H9 (cell line): ENCODE measurements around the gene GPC3. TPM values are rescaled to one million over a fixed set of nuclear protein-coding genes. Genes with fewer than 3 reads are reported as not detected.

Experiments used
- DNase-seq: peaks from one replicate; pipeline ENCODE4 v3.0.0-alpha.2; 2017
- H2AFZ ChIP-seq: one replicate; pipeline ENCODE4 v1.6.1; 2013; ENCODE audit warnings: mild to moderate bottlenecking, low read length, control low read depth, moderate library complexity
- H2AK5ac ChIP-seq: 2 replicates; pipeline ENCODE4 v1.6.1; 2013; ENCODE audit warnings: low read length, control low read depth, mixed read lengths; ENCODE audit not compliant: insufficient read length
- H2BK120ac ChIP-seq: one replicate; pipeline ENCODE4 v1.6.1; 2013; ENCODE audit warnings: low read depth, mild to moderate bottlenecking, low read length, control low read depth, inconsistent platforms; ENCODE audit not compliant: poor library complexity, severe bottlenecking
- H2BK12ac ChIP-seq: 2 replicates; pipeline ENCODE4 v1.6.1; 2013; ENCODE audit warnings: low read length, control low read depth, mixed read lengths, low read depth; ENCODE audit not compliant: insufficient read length
- H2BK15ac ChIP-seq: 2 replicates; pipeline ENCODE4 v1.6.1; 2013; ENCODE audit warnings: low read depth, low read length, control low read depth
- H2BK20ac ChIP-seq: one replicate; pipeline ENCODE4 v1.6.1; 2013; ENCODE audit warnings: low read depth, mild to moderate bottlenecking, low read length, control low read depth, inconsistent platforms; ENCODE audit not compliant: poor library complexity, severe bottlenecking
- H2BK5ac ChIP-seq: 2 replicates; pipeline ENCODE4 v1.6.1; 2013; ENCODE audit warnings: low read length, control low read depth, mixed read lengths; ENCODE audit not compliant: insufficient read length
- H3K14ac ChIP-seq: 2 replicates; pipeline ENCODE4 v1.6.1; 2013; ENCODE audit warnings: low read length, control low read depth; ENCODE audit not compliant: insufficient read depth
- H3K18ac ChIP-seq: 2 replicates; pipeline ENCODE4 v1.6.1; 2013; ENCODE audit warnings: low read depth, mild to moderate bottlenecking, mixed read lengths, low read length, control low read depth; ENCODE audit not compliant: insufficient read length
- H3K23ac ChIP-seq: 2 replicates; pipeline ENCODE4 v1.6.1; 2013; ENCODE audit warnings: low read length, control low read depth, mixed read lengths, low read depth; ENCODE audit not compliant: insufficient read length
- H3K23me2 ChIP-seq: 2 replicates; pipeline ENCODE4 v1.6.1; 2013; ENCODE audit warnings: low read depth, mild to moderate bottlenecking, mixed read lengths, low read length, control low read depth; ENCODE audit not compliant: insufficient read length, poor library complexity, severe bottlenecking
- H3K27ac ChIP-seq: 2 replicates; pipeline ENCODE4 v1.5.1; 2013; ENCODE audit warnings: low read length, control low read depth, mixed read lengths, low read depth; ENCODE audit not compliant: insufficient read length
- H3K27me3 ChIP-seq: 2 replicates; pipeline ENCODE4 v1.6.1; 2013; ENCODE audit warnings: low read length, control low read depth, inconsistent platforms; ENCODE audit not compliant: insufficient read depth
- H3K4ac ChIP-seq: 2 replicates; pipeline ENCODE4 v1.6.1; 2013; ENCODE audit warnings: low read depth, mild to moderate bottlenecking, control low read depth, inconsistent platforms, low read length, moderate library complexity
- H3K4me1 ChIP-seq: 2 replicates; pipeline ENCODE4 v1.6.1; 2013; ENCODE audit warnings: low read length, control low read depth, inconsistent platforms; ENCODE audit not compliant: insufficient read depth
- H3K4me2 ChIP-seq: 2 replicates; pipeline ENCODE4 v1.6.1; 2013; ENCODE audit warnings: low read length, control low read depth, mixed read lengths; ENCODE audit not compliant: insufficient read length, insufficient read depth
- H3K56ac ChIP-seq: 2 replicates; pipeline ENCODE4 v1.6.1; 2013; ENCODE audit warnings: low read depth, mild to moderate bottlenecking, mixed read lengths, low read length, control low read depth; ENCODE audit not compliant: insufficient read length
- H3K79me1 ChIP-seq: 2 replicates; pipeline ENCODE4 v1.6.1; 2013; ENCODE audit warnings: low read depth, mild to moderate bottlenecking, moderate library complexity, low read length, control low read depth, inconsistent platforms; ENCODE audit not compliant: insufficient read depth, poor library complexity, severe bottlenecking
- H3K79me2 ChIP-seq: 2 replicates; pipeline ENCODE4 v1.6.1; 2013; ENCODE audit warnings: low read length, control low read depth, inconsistent platforms; ENCODE audit not compliant: insufficient read depth
- H3K9ac ChIP-seq: 2 replicates; pipeline ENCODE4 v1.6.1; 2013; ENCODE audit warnings: low read length, control low read depth, mixed read lengths; ENCODE audit not compliant: insufficient read length; ENCODE audit errors: extremely low read depth
- H3K9me3 ChIP-seq: one replicate; pipeline ENCODE4 v1.6.1; 2013; ENCODE audit warnings: low read depth, low read length, inconsistent platforms; ENCODE audit not compliant: control insufficient read depth
- H3T11ph ChIP-seq: one replicate; pipeline ENCODE4 v1.6.1; 2013; ENCODE audit warnings: mild to moderate bottlenecking, low read length, control low read depth, inconsistent platforms
- H4K20me1 ChIP-seq: one replicate; pipeline ENCODE4 v1.6.1; 2013; ENCODE audit not compliant: control insufficient read depth, insufficient read length, insufficient read depth
- H4K5ac ChIP-seq: 2 replicates; pipeline ENCODE4 v1.6.1; 2013; ENCODE audit warnings: low read depth, mild to moderate bottlenecking, mixed read lengths, low read length, control low read depth; ENCODE audit not compliant: insufficient read length
- H4K8ac ChIP-seq: replicated peaks from 2 replicates; pipeline ENCODE4 v1.6.1; 2013; ENCODE audit warnings: low read length, control low read depth, mixed read lengths, low read depth; ENCODE audit not compliant: insufficient read length
- H4K91ac ChIP-seq: 2 replicates; pipeline ENCODE4 v1.6.1; 2013; ENCODE audit warnings: low read depth, mild to moderate bottlenecking, moderate library complexity, mixed read lengths, low read length, control low read depth; ENCODE audit not compliant: insufficient read length
- H3K27ac Mint-ChIP-seq, 3 experiments: 2 replicates in 2 of 3; 3 replicates in 1 of 3; pipeline ENCODE4 v1.8.0; 2020 to 2021; ENCODE audit warnings: mixed read lengths in 3 of 3, mild to moderate bottlenecking in 1 of 3, moderate library complexity in 1 of 3
- H3K27me3 Mint-ChIP-seq: 2 replicates; pipeline ENCODE4 v1.8.0; 2021; ENCODE audit warnings: low read depth, mild to moderate bottlenecking, moderate library complexity, mixed read lengths
- H3K36me3 Mint-ChIP-seq, 3 experiments: 2 replicates in 2 of 3; 3 replicates in 1 of 3; pipeline ENCODE4 v1.8.0; 2020 to 2021; ENCODE audit warnings: low read depth in 3 of 3, mixed read lengths in 3 of 3; ENCODE audit not compliant: insufficient read depth in 1 of 3
- H3K4me1 Mint-ChIP-seq, 2 experiments: 2 replicates each; pipeline ENCODE4 v1.8.0; 2020; ENCODE audit warnings: mixed read lengths in 2 of 2
- H3K4me3 Mint-ChIP-seq, 2 experiments: 2 replicates in 1 of 2; 3 replicates in 1 of 2; pipeline ENCODE4 v1.8.0; 2020 to 2021; ENCODE audit warnings: mild to moderate bottlenecking in 2 of 2, mixed read lengths in 2 of 2, moderate library complexity in 1 of 2
- H3K9me3 Mint-ChIP-seq, 2 experiments: 2 replicates in 1 of 2; 3 replicates in 1 of 2; pipeline ENCODE4 v1.8.0; 2020; ENCODE audit warnings: mild to moderate bottlenecking in 2 of 2, mixed read lengths in 2 of 2, moderate library complexity in 1 of 2
- CTCF ChIP-seq: fragments of 200-600 bp; sonication (generic); conservative IDR thresholded peaks from 3 replicates; pipeline ENCODE4 v1.8.0; 2021; ENCODE audit warnings: antibody characterized with exemption, mild to moderate bottlenecking
- WGBS: extraction: QIAGEN DNeasy Blood & Tissue Kit; methylation state at CpG from one replicate; pipeline ENCODE4 v1.1.7; 2013; ENCODE audit warnings: missing lambda C conversion rate, low lambda C conversion rate, mixed read lengths; ENCODE audit not compliant: insufficient read length; ENCODE audit errors: extremely low coverage; 5-methylcytosine and 5-hydroxymethylcytosine counted together
- total RNA-seq: library from RNA; stranded (reverse); gene quantifications from 2 replicates; pipeline ENCODE4 v1.2.1, GENCODE V29; 2021

GPC3 gene
- total RNA-seq, 1 experiment from 2014 or later: 108 TPM

- TF ChIP-seq CTCF: no peak
- Histone ChIP-seq H2BK5ac (no peak overlapping the region), H3K27ac (no peak overlapping the region), H4K5ac (no peak overlapping the region), H3K4me1 (no peaks in the 10 kb centered on the region), H3K23me2 (no peaks in the 10 kb centered on the region), H4K91ac (no peak overlapping the region), H3K27me3 (no peaks in the 10 kb centered on the region), H3K9ac (no peak overlapping the region), H4K20me1 (no peaks in the 10 kb centered on the region), H2AFZ (no peak overlapping the region), H2BK120ac (no peak overlapping the region), H3K4ac (no peak overlapping the region), H3K56ac (no peak overlapping the region), H3K18ac (no peak overlapping the region), H3K9me3 (no peaks in the 10 kb centered on the region), H2BK20ac (no peak overlapping the region), H2BK15ac (no peak overlapping the region), H3K14ac (no peak overlapping the region), H3K4me2 (no peak overlapping the region), H3K79me2 (no peaks in the 10 kb centered on the region), H2AK5ac (no peak overlapping the region), H3K23ac (no peak overlapping the region), H2BK12ac (no peak overlapping the region), H3T11ph (no peak overlapping the region), H4K8ac (no peak overlapping the region), H3K79me1 (no peaks in the 10 kb centered on the region)
- DNase-seq: no peak
- peaks cover 10% of the 10 kb centered on the region in 2 experiments; a peak in 4 of 5 replicates for H3K9me3 Mint-ChIP-seq
- H3K36me3 Mint-ChIP-seq: peaks cover 0 to 14% (median 13%) of the 10 kb centered on the region in 3 experiments; a peak in 6 of 7 replicates
- no peak overlapping the region for H3K27ac Mint-ChIP-seq
- no peak overlapping the region for H3K4me3 Mint-ChIP-seq
- no CpG with 5 or more reads among the region's 2 CpGs for WGBS
- peaks cover 18 to 20% of the 10 kb centered on the region in 2 experiments for H3K4me1 Mint-ChIP-seq
- H3K27me3 Mint-ChIP-seq: no peaks in the 10 kb centered on the region
Measured at GRCh38 chrX:133574716-133575115, 410.7 kb downstream of the GPC3 start.
